Thyroid gland (tissue), 4 donors: ENCODE data around the gene CCL21. TPM values are rescaled to one million over a fixed set of nuclear protein-coding genes. Genes with fewer than 3 reads are reported as not detected.
"Not testable (repeated sequence)": the region's sequence is repeated elsewhere in the genome, so short reads cannot be mapped to it uniquely, and the experiment has no call there.

ENCODE experiments used
- DNase-seq, 2 donors: peaks; one replicate each; pipeline ENCODE4 v3.0.0-alpha.2; 2019
- H3K27ac ChIP-seq, 3 donors: fragments of 200-600 bp; sonication (generic); 1 replicate in 2 of 3; 2 replicates in 1 of 3; pipeline ENCODE4 v1.5.1; 2016 to 2019; ENCODE audit warnings: mild to moderate bottlenecking in 1 of 3, moderate library complexity in 1 of 3
- H3K27me3 ChIP-seq: fragments of 200-600 bp; sonication (generic); one replicate; pipeline ENCODE4 v1.5.1; 2019
- H3K36me3 ChIP-seq, 2 donors: fragments of 200-600 bp; sonication (generic); one replicate each; pipeline ENCODE4 v1.5.1; 2016 to 2019
- H3K4me1 ChIP-seq, 2 donors: fragments of 200-600 bp; sonication (generic); one replicate each; pipeline ENCODE4 v1.5.1; 2017 to 2019
- H3K4me3 ChIP-seq, 3 donors: fragments of 200-600 bp; sonication (generic); replicated peaks in 1 of 3; 1 replicate in 2 of 3; 2 replicates in 1 of 3; pipeline ENCODE4 v1.5.1; 2016; ENCODE audit warnings: mild to moderate bottlenecking in 1 of 3
- H3K9me3 ChIP-seq: fragments of 200-600 bp; sonication (generic); one replicate; pipeline ENCODE4 v1.5.1; 2017
- CTCF ChIP-seq, 6 experiments: fragments of 200-600 bp in 3 of 6; fragments of 450-650 bp in 3 of 6; sonication (generic) in 3 of 6; IDR thresholded peaks; one replicate each; pipeline ENCODE4 v1.5.1; 2016 to 2019; ENCODE audit warnings: antibody characterized with exemption in 6 of 6, mild to moderate bottlenecking in 2 of 6, inconsistent platforms in 1 of 6, moderate library complexity in 1 of 6
- POLR2A ChIP-seq, 2 donors: fragments of 450-650 bp; IDR thresholded peaks; one replicate each; pipeline ENCODE4 v1.6.1; 2017; ENCODE audit warnings: antibody characterized with exemption in 2 of 2, mild to moderate bottlenecking in 2 of 2, moderate library complexity in 1 of 2
- WGBS, 2 donors: methylation state at CpG; one replicate each; pipeline ENCODE4 v1.1.5; 2017; 5-methylcytosine and 5-hydroxymethylcytosine counted together
- intact Hi-C: fragments of 100-400 bp; cut with DNase I; formaldehyde crosslinking; loops from one replicate; pipeline ENCODE4 v1.15.1; 2023
- total RNA-seq, 4 donors: library from RNA; depleted of rRNA; stranded (reverse); fragments of >200 nt; gene quantifications; one replicate each; pipeline ENCODE4 v1.2.3, GENCODE V29; 2016

CCL21 gene
- 1,000 to 10,000 TPM in 1 of 4 donors, 100 to 1,000 TPM in 3; 196 to 1,821 (median 617) TPM for total RNA-seq

GRCh38 chr9:34710023-34710422, at the start of gene CCL21:
CCL21 (minus strand) TSS chr9:34710136; CDS start chr9:34710066, 70 bp downstream.
- H3K9me3 ChIP-seq, result no peaks in the 10 kb centered on the region
- no peaks in the 10 kb centered on the region for H3K27me3 ChIP-seq
- H3K4me3 ChIP-seq, result no peak within 1 kb of the TSS
- 55 to 75% methylated on average over 2 of the region's 2 CpGs for WGBS, 2 donors
- intact Hi-C loops, result no loop called here
- DNase-seq, result peak; percentile 22 to 39
- H3K36me3 ChIP-seq, result no peaks in the 10 kb centered on the region
- peaks cover 7 to 19% of the 10 kb centered on the region in 2 donors for H3K4me1 ChIP-seq
- TF ChIP-seq POLR2A (IDR thresholded peaks at IDR 0.05) (peak in 1 of 2 donors; percentile 8), CTCF (IDR thresholded peaks at IDR 0.05) (no peak)
- H3K27ac ChIP-seq, result peak within 1 kb of the TSS in 1 of 3 donors; percentile 38

- Histone ChIP-seq H3K27me3 (no peaks in the 10 kb centered on the region), H3K4me3 (no peak overlapping the region), H3K9me3 (no peaks in the 10 kb centered on the region), H3K36me3 (no peaks in the 10 kb centered on the region), H3K4me1 (no peaks in the 10 kb centered on the region), H3K27ac (no peak overlapping the region)
- intact Hi-C loops, result no loop called here
- DNase-seq, result no peak
- 81 to 86% methylated on average over 13 of the region's 13 CpGs for WGBS, 2 donors
- TF ChIP-seq POLR2A (IDR thresholded peaks at IDR 0.05) (no peak), CTCF (IDR thresholded peaks at IDR 0.05) (no peak)
These were observed 49.6 kb upstream of the CCL21 start for GRCh38 chr9:34759432-34760134.

GRCh38 chr9:34750320-34750719, 40.4 kb upstream of the CCL21 start:
- H3K9me3 ChIP-seq, H3K27me3 ChIP-seq, H3K36me3 ChIP-seq, H3K27ac ChIP-seq, H3K4me3 ChIP-seq, H3K4me1 ChIP-seq, intact Hi-C loops, DNase-seq: not testable (repeated sequence)
- 43 to 44% methylated on average over 2 of the region's 2 CpGs for WGBS, 2 donors

GRCh38 chr9:34746526-34746925, 36.6 kb upstream of the CCL21 start:
- DNase-seq, result no peak
- Histone ChIP-seq H3K9me3 (no peaks in the 10 kb centered on the region), H3K4me1 (no peaks in the 10 kb centered on the region), H3K27me3 (no peaks in the 10 kb centered on the region), H3K4me3 (no peak overlapping the region), H3K36me3 (no peaks in the 10 kb centered on the region), H3K27ac (no peak overlapping the region)
- TF ChIP-seq CTCF (IDR thresholded peaks at IDR 0.05) (no peak), POLR2A (IDR thresholded peaks at IDR 0.05) (no peak)
- intact Hi-C loops, result no loop called here

GRCh38 chr9:34744295-34745221, 34.6 kb upstream of the CCL21 start:
- no peaks in the 10 kb centered on the region for H3K36me3 ChIP-seq
- no peaks in the 10 kb centered on the region for H3K4me1 ChIP-seq
- H3K4me3 ChIP-seq, result no peak overlapping the region
- no peaks in the 10 kb centered on the region for H3K9me3 ChIP-seq
- TF ChIP-seq POLR2A (IDR thresholded peaks at IDR 0.05), result no peak
- no peak for TF ChIP-seq CTCF (IDR thresholded peaks at IDR 0.05)
- no peak overlapping the region for H3K27ac ChIP-seq
- intact Hi-C loops, result no loop called here
- WGBS, 2 donors, result 78 to 83% methylated on average over 2 of the region's 2 CpGs
- H3K27me3 ChIP-seq, result no peaks in the 10 kb centered on the region
- DNase-seq, result no peak
